Measurements from ENCODE around the gene API5.

API5 gene

GRCh38 chr11:43360361-43361032 is 48.7 kb downstream of the API5 start:
- DNase-seq, result no peak

- DNase-seq, result no peak
Measured at GRCh38 chr11:43366677-43367076, 54.9 kb downstream of the API5 start.

GRCh38 chr11:43367382-43368178 is 55.8 kb downstream of the API5 start:
- DNase-seq, result no peak

GRCh38 chr11:43376065-43376464 is 64.3 kb downstream of the API5 start:
- no peak for DNase-seq

GRCh38 chr11:43376594-43376993 is 64.8 kb downstream of the API5 start:
- DNase-seq, result no peak

- DNase-seq, result no peak
Measured at GRCh38 chr11:43377389-43377788, 65.6 kb downstream of the API5 start.

GRCh38 chr11:43378897-43379296 is 67.1 kb downstream of the API5 start:
- no peak for DNase-seq

GRCh38 chr11:43381802-43382201 is 70.0 kb downstream of the API5 start:
- no peak for DNase-seq

- DNase-seq, result no peak
Measured at GRCh38 chr11:43382614-43383013, 70.8 kb downstream of the API5 start.

- no peak for DNase-seq
Measured at GRCh38 chr11:43384393-43384792, 72.6 kb downstream of the API5 start.

GRCh38 chr11:43392713-43393112 is 80.9 kb downstream of the API5 start:
- DNase-seq, result no peak

GRCh38 chr11:43393765-43394355 is 82.1 kb downstream of the API5 start:
- DNase-seq, result no peak

Data from activated CD8-positive, alpha-beta memory T cell treated with anti-CD3 and anti-CD28 coated beads for 24 hours (primary cell).